HEK293T (cell line): ENCODE measurements around the gene TRPC4AP.

Experiments used
- BHLHE40 ChIP-seq: fragments of 450-650 bp; IDR thresholded peaks from 2 replicates; pipeline ENCODE4 v1.6.1; 2016; ENCODE audit warnings: mild to moderate bottlenecking, moderate library complexity, borderline replicate concordance
- ELF4 ChIP-seq: fragments of 450-650 bp; IDR thresholded peaks from 2 replicates; pipeline ENCODE4 v1.6.1; 2017; ENCODE audit warnings: antibody characterized with exemption
- FOXM1 ChIP-seq: fragments of 450-650 bp; IDR thresholded peaks from 2 replicates; pipeline ENCODE4 v1.6.1; 2017; ENCODE audit warnings: mild to moderate bottlenecking, borderline replicate concordance
- LEF1 ChIP-seq: fragments of 450-650 bp; IDR thresholded peaks from 2 replicates; pipeline ENCODE4 v1.6.1; 2017; ENCODE audit warnings: mild to moderate bottlenecking, borderline replicate concordance
- SP1 ChIP-seq: fragments of 450-650 bp; IDR thresholded peaks from 2 replicates; pipeline ENCODE4 v1.6.1; 2017
- TARDBP ChIP-seq: fragments of 450-650 bp; IDR thresholded peaks from 2 replicates; pipeline ENCODE4 v1.6.1; 2016

- TF ChIP-seq FOXM1, result no peak
- TF ChIP-seq SP1, result no peak
- no peak for TF ChIP-seq LEF1
- TF ChIP-seq BHLHE40, result no peak
- no peak for TF ChIP-seq ELF4
- TF ChIP-seq TARDBP, result no peak
Observed at GRCh38 chr20:35009665-35010328, 82.8 kb downstream of the TRPC4AP start.
